GM12891 (cell line): Measurements from ENCODE around the gene PRKAR1B.

Source experiments
- PAX5 ChIP-seq: IDR thresholded peaks from 2 replicates; pipeline ENCODE4 v1.6.1; 2011; ENCODE audit warnings: low read length, moderate library complexity, mild to moderate bottlenecking; ENCODE audit not compliant: insufficient read depth, severe bottlenecking
- POLR2A ChIP-seq: IDR thresholded peaks from 2 replicates; pipeline ENCODE4 v1.6.1; 2011; ENCODE audit warnings: low read depth, low read length, control low read depth
- POLR2AphosphoS5 ChIP-seq: IDR thresholded peaks from 2 replicates; pipeline ENCODE4 v1.6.1; 2011; ENCODE audit warnings: low read depth, low read length, control low read depth
- POU2F2 ChIP-seq: IDR thresholded peaks from 2 replicates; pipeline ENCODE4 v1.6.1; 2011; ENCODE audit warnings: low read depth, mild to moderate bottlenecking, control low read depth, low read length, moderate library complexity
- SPI1 ChIP-seq: IDR thresholded peaks from 2 replicates; pipeline ENCODE4 v1.6.1; 2011; ENCODE audit warnings: low read depth, low read length, control low read depth
- TAF1 ChIP-seq: IDR thresholded peaks from 2 replicates; pipeline ENCODE4 v1.6.1; 2011; ENCODE audit warnings: low read depth, low read length, control low read depth

- TF ChIP-seq POLR2AphosphoS5 (no peak), POLR2A (no peak), TAF1 (no peak), POU2F2 (no peak), PAX5 (no peak), SPI1 (no peak)
These were observed 181.6 kb downstream of the PRKAR1B start for GRCh38 chr7:545470-545869.
